HFFc6 (cell line): Measurements from ENCODE around the gene EMX1. TPM values are rescaled to one million over a fixed set of nuclear protein-coding genes. Genes with fewer than 3 reads are reported as not detected.

Experiments used
- DNase-seq: peaks from one replicate; pipeline ENCODE4 v3.0.0-alpha.2; 2018
- H3K27ac Mint-ChIP-seq: 2 replicates; pipeline ENCODE4 v1.8.0; 2020; ENCODE audit warnings: mild to moderate bottlenecking, mixed read lengths
- H3K27me3 Mint-ChIP-seq: 2 replicates; pipeline ENCODE4 v1.8.0; 2021; ENCODE audit warnings: mild to moderate bottlenecking, moderate library complexity, mixed read lengths; ENCODE audit not compliant: insufficient read depth
- H3K36me3 Mint-ChIP-seq: 2 replicates; pipeline ENCODE4 v1.8.0; 2021; ENCODE audit warnings: low read depth, mixed read lengths
- H3K4me1 Mint-ChIP-seq: 2 replicates; pipeline ENCODE4 v1.8.0; 2020; ENCODE audit warnings: low read depth, mixed read lengths
- H3K4me3 Mint-ChIP-seq: 2 replicates; pipeline ENCODE4 v1.8.0; 2020; ENCODE audit warnings: mild to moderate bottlenecking, moderate library complexity, mixed read lengths
- H3K9me3 Mint-ChIP-seq: 2 replicates; pipeline ENCODE4 v1.8.0; 2020; ENCODE audit warnings: mild to moderate bottlenecking, mixed read lengths
- total RNA-seq, 6 experiments: library from RNA; stranded (reverse); fragmentation: NEBNext Ultra II Directional; extraction: Animal tissue kit (Norgen Biotek cat#: 25700); gene quantifications; 2 replicates in 1 of 6; 3 replicates in 5 of 6; pipeline ENCODE4 v1.2.3, GENCODE V29; 2021
- TF ChIP-seq, protein P1 (sequence below): fragments of 200-600 bp; sonication (generic); IDR thresholded peaks from 2 replicates; pipeline ENCODE4 v1.5.0; 2021; ENCODE audit warnings: antibody characterized with exemption, mild to moderate bottlenecking

Gene EMX1
- total RNA-seq, 6 experiments from 2014 or later: not detected

DNA sequence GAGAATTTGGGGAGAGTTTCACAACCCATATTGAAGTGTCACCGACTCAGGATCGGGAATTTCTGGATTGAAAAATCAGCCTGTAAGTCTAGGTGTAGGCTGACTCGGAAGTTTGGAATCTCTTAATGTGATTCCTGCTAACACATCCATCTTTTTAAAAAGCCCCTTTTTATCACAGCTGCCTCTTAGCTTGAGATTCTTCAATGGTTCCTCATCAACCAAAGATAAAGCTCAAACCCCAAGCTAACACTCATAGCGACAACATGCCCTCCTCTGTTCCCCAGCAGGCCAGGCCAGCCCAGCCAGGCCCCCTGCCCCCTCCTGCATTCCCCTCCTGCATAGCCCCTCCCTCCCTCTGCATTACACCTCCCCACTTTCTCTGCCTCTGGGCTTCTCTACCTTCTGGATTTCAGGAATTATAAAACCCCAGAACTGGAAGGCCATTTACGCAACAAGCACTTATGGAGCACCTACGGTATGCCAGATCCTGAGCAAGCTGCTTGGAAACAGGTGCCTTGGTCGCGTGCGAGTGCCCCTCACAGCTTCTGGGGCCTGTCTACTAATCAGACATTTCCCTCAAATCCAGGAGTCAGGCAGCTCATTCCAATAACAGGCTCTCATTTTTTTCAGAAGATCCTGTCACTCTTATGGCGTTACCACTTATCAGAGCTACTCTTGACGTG lies 63.4 kb downstream of the EMX1 start:
- Mint-ChIP-seq H3K4me3 (no peak overlapping the region), H3K4me1 (peaks cover 25% of the 10 kb centered on the region), H3K36me3 (peaks cover 14% of the 10 kb centered on the region; the same call in 1 of the 2 replicates), H3K27me3 (no peaks in the 10 kb centered on the region; the same call in 1 of the 2 replicates), H3K27ac (no peak overlapping the region), H3K9me3 (no peaks in the 10 kb centered on the region)
- DNase-seq: peak; percentile 16
- TF ChIP-seq, protein P1, sequence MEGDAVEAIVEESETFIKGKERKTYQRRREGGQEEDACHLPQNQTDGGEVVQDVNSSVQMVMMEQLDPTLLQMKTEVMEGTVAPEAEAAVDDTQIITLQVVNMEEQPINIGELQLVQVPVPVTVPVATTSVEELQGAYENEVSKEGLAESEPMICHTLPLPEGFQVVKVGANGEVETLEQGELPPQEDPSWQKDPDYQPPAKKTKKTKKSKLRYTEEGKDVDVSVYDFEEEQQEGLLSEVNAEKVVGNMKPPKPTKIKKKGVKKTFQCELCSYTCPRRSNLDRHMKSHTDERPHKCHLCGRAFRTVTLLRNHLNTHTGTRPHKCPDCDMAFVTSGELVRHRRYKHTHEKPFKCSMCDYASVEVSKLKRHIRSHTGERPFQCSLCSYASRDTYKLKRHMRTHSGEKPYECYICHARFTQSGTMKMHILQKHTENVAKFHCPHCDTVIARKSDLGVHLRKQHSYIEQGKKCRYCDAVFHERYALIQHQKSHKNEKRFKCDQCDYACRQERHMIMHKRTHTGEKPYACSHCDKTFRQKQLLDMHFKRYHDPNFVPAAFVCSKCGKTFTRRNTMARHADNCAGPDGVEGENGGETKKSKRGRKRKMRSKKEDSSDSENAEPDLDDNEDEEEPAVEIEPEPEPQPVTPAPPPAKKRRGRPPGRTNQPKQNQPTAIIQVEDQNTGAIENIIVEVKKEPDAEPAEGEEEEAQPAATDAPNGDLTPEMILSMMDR: no peak

GRCh38 chr2:72981536-72981935 lies 64.2 kb downstream of the EMX1 start:
- peaks cover 14% of the 10 kb centered on the region; the same call in 1 of the 2 replicates for H3K36me3 Mint-ChIP-seq
- TF ChIP-seq, protein P1: no peak
- H3K9me3 Mint-ChIP-seq: no peaks in the 10 kb centered on the region
- DNase-seq: no peak
- no peaks in the 10 kb centered on the region; the same call in none of the 2 replicates for H3K27me3 Mint-ChIP-seq
- H3K4me1 Mint-ChIP-seq: peaks cover 25% of the 10 kb centered on the region
- no peak overlapping the region for H3K4me3 Mint-ChIP-seq
- H3K27ac Mint-ChIP-seq: no peak overlapping the region

- no peaks in the 10 kb centered on the region for H3K9me3 Mint-ChIP-seq
- H3K4me1 Mint-ChIP-seq: peaks cover 25% of the 10 kb centered on the region
- DNase-seq: no peak
- H3K36me3 Mint-ChIP-seq: peaks cover 14% of the 10 kb centered on the region; the same call in 1 of the 2 replicates
- peaks cover 1% of the 10 kb centered on the region for H3K27me3 Mint-ChIP-seq
- 0 out of 2 replicates have a peak overlapping the region, but pooled peaks have one; percentile 29 for H3K27ac Mint-ChIP-seq
- H3K4me3 Mint-ChIP-seq: no peak overlapping the region
- TF ChIP-seq, protein P1: no peak
These were observed 64.9 kb downstream of the EMX1 start for GRCh38 chr2:72982219-72982618.

- Mint-ChIP-seq H3K9me3 (no peaks in the 10 kb centered on the region), H3K27ac (0 out of 2 replicates have a peak overlapping the region, but pooled peaks have one; percentile 29)
These were observed 65.6 kb downstream of the EMX1 start for GRCh38 chr2:72982781-72983499.

DNA sequence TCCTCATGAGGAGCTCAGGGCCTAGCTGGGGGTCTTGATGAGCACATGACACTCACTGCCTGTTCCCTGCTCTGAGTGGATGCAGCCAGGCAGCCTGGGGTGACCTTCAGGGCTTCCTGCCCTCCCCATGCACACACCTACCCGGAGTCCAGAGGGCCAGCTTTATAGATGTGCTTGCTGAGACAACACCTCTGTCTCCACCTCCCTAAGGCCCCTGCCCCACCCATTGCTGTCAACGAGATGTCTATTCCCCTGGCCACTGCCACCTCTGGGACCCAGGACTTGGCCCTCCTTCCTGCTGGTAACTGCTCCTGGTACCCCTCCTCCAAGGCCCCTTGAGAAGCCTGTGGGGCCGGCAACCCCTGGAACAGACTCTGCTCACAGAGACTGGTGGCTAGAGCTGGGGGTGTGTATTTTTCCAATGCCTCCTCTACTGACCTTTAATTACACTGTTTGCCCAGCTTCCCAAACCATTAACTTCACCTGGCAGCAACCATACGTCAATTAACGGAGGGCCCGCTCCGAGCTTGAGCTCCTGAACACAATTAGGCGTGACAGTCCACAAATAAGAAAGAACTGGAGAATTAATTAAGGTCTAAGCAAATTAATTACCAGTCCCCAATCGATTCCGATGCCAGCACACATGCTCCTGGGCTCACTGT lies 66.3 kb downstream of the EMX1 start:
- Mint-ChIP-seq H3K27ac (no peak overlapping the region), H3K27me3 (peaks cover 1% of the 10 kb centered on the region), H3K4me3 (no peak overlapping the region), H3K4me1 (peaks cover 25% of the 10 kb centered on the region), H3K9me3 (no peaks in the 10 kb centered on the region), H3K36me3 (peaks cover 14% of the 10 kb centered on the region; the same call in 1 of the 2 replicates)
- TF ChIP-seq, protein P1: no peak
- no peak for DNase-seq

More at GRCh38 chr2:72982781-72983499, 65.6 kb downstream of the EMX1 start:
- peaks cover 1% of the 10 kb centered on the region for H3K27me3 Mint-ChIP-seq
- peaks cover 14% of the 10 kb centered on the region; the same call in 1 of the 2 replicates for H3K36me3 Mint-ChIP-seq
- H3K4me1 Mint-ChIP-seq: peaks cover 25% of the 10 kb centered on the region
- TF ChIP-seq, protein P1: no peak
- H3K4me3 Mint-ChIP-seq: no peak overlapping the region
- no peak for DNase-seq
